NT2/D1 (cell line): Measurements from ENCODE around the gene PPP1R3G.

ENCODE experiments used
- SUZ12 ChIP-seq: IDR thresholded peaks from 2 replicates; pipeline ENCODE4 v1.6.1; 2011; ENCODE audit not compliant: insufficient read length, insufficient read depth; ENCODE audit errors: extremely low read depth
- YY1 ChIP-seq: IDR thresholded peaks from 2 replicates; pipeline ENCODE4 v1.6.1; 2011; ENCODE audit not compliant: insufficient read length, insufficient read depth
- ZNF274 ChIP-seq: IDR thresholded peaks from 2 replicates; pipeline ENCODE4 v1.6.1; 2011; ENCODE audit warnings: mild to moderate bottlenecking, low read depth, low read length

DNA sequence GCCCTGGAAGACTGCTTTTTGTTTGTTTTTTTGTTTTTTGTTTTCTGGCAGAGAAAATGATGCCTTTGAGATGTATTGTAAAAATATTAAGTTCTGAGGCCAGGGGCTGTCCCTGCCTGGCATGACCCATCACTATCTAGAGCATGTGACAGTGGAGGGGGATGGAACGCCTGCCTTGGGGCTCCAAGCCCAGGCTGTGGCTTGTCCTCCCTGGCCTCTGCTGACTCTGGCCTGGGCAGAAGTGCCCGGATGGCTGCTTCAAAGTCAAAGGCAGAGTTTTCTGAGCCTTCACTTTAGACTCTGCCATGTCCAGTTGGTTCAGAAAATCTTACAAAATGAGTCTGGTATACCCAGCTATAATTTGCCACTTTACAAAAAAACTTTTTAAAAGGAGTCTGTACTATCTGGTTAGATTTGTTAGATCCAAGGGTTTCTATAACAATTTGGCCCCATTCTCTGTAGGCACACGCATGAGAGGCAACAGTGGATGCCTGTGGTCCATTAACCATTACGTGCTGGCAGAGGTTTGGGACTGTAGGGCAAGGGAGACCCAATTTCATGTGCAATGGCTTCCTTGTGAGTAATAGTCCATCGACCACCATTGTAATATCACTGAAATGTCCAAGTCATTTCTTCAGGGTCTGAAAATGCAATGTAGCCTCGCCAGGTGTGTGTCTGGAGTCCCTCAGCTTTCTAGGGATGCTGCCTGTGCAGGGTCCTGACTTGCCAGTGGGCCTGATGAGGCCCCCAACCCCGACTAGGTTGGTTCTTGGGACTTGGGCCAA is 8.3 kb downstream of the PPP1R3G start:
- TF ChIP-seq SUZ12 (no peak), YY1 (no peak), ZNF274 (no peak)
